CD4-positive, alpha-beta memory T cell (primary cell): Measurements from ENCODE around the gene STAT1. TPM values are rescaled to one million over a fixed set of nuclear protein-coding genes. Genes with fewer than 3 reads are reported as not detected.
A peak's percentile ranks its signal among the peaks of the same experiment; 100 is the strongest.

Experiments
- CTCF ChIA-PET: fragments of 350-600 bp; sonication (Branson Sonifier 250); formaldehyde crosslinking; loops from one replicate; lab custom pipeline; 2021; ENCODE audit warnings: inconsistent platforms; ENCODE audit not compliant: partially characterized antibody; lab: Charles Lee
- POLR2A ChIA-PET: fragments of 350-600 bp; sonication (Branson Sonifier 250); formaldehyde crosslinking; loops from one replicate; lab custom pipeline; 2021; ENCODE audit not compliant: partially characterized antibody; lab: Charles Lee
- DNase-seq, 5 donors: peaks; one replicate each; pipeline versions ENCODE4 v3.0.0 to v3.0.0-alpha.2; 2020 to 2022; ENCODE audit warnings: mixed read lengths in 1 of 5
- H3K27ac ChIP-seq: one replicate; pipeline ENCODE4 v1.7.0; 2013; ENCODE audit warnings: low read depth, low read length
- H3K27me3 ChIP-seq: 2 replicates; pipeline ENCODE4 v1.7.0; 2013; ENCODE audit warnings: mild to moderate bottlenecking, low read length, moderate library complexity; ENCODE audit not compliant: insufficient read depth
- H3K36me3 ChIP-seq: 2 replicates; pipeline ENCODE4 v1.7.0; 2013; ENCODE audit warnings: mild to moderate bottlenecking, low read length, moderate library complexity; ENCODE audit not compliant: insufficient read depth
- H3K4me1 ChIP-seq: 2 replicates; pipeline ENCODE4 v1.7.0; 2013; ENCODE audit warnings: mild to moderate bottlenecking, low read length, moderate library complexity; ENCODE audit not compliant: insufficient read depth
- H3K4me3 ChIP-seq, 2 donors: one replicate each; pipeline ENCODE4 v1.7.0; 2013; ENCODE audit warnings: low read length in 2 of 2, mild to moderate bottlenecking in 1 of 2
- H3K9me3 ChIP-seq, 2 donors: one replicate each; pipeline ENCODE4 v1.7.0; 2013; ENCODE audit warnings: low read length in 2 of 2, control low read depth in 1 of 2; ENCODE audit not compliant: control insufficient read depth in 1 of 2
- H3K27ac Mint-ChIP-seq, 7 donors: one replicate each; pipeline ENCODE4 v1.8.0; 2020 to 2021; ENCODE audit warnings: mixed read lengths in 7 of 7, mild to moderate bottlenecking in 6 of 7, inconsistent platforms in 3 of 7, moderate library complexity in 3 of 7
- H3K27me3 Mint-ChIP-seq, 2 donors: one replicate each; pipeline ENCODE4 v1.8.0; 2020 to 2021; ENCODE audit warnings: mixed read lengths in 2 of 2
- H3K36me3 Mint-ChIP-seq, 2 donors: one replicate each; pipeline ENCODE4 v1.8.0; 2020 to 2021; ENCODE audit warnings: mixed read lengths in 2 of 2, inconsistent platforms in 1 of 2, mild to moderate bottlenecking in 1 of 2
- H3K4me1 Mint-ChIP-seq, 4 donors: one replicate each; pipeline ENCODE4 v1.8.0; 2020 to 2021; ENCODE audit warnings: mixed read lengths in 4 of 4, mild to moderate bottlenecking in 1 of 4
- H3K4me3 Mint-ChIP-seq, 8 donors: one replicate each; pipeline ENCODE4 v1.8.0; 2020 to 2021; ENCODE audit warnings: mixed read lengths in 8 of 8, mild to moderate bottlenecking in 7 of 8, moderate library complexity in 6 of 8, inconsistent platforms in 3 of 8
- H3K9me3 Mint-ChIP-seq, 8 donors: one replicate each; pipeline ENCODE4 v1.8.0; 2020 to 2021; ENCODE audit warnings: mixed read lengths in 8 of 8, mild to moderate bottlenecking in 5 of 8, inconsistent platforms in 3 of 8, moderate library complexity in 1 of 8
- intact Hi-C: fragments of 100-400 bp; cut with micrococcal nuclease; formaldehyde crosslinking; loops from one replicate; pipeline ENCODE4 v1.15.1; 2023
- polyA plus RNA-seq, 2 donors: library from polyadenylated mRNA; unstranded; fragments of 300-500 nt; fragmentation: Illumina TruSeq; gene quantifications; one replicate each; pipeline ENCODE4 v1.2.3, GENCODE V29; 2021
- total RNA-seq, 2 experiments: library from RNA; stranded (reverse); gene quantifications; one replicate each; pipeline ENCODE4 v1.2.3, GENCODE V29; 2021

STAT1 gene
- total and polyA plus RNA-seq, 4 experiments from 2014 or later: 130 to 230 (median 175) TPM

- no peaks in the 10 kb centered on the region for H3K27me3 ChIP-seq
- peak overlapping the region in 4 of 7 donors; percentile 38 to 81 (median 60) for H3K27ac Mint-ChIP-seq
- H3K9me3 ChIP-seq: no peaks in the 10 kb centered on the region
- H3K36me3 Mint-ChIP-seq: peaks cover 78 to 89% of the 10 kb centered on the region in 2 donors
- no peaks in the 10 kb centered on the region for H3K9me3 Mint-ChIP-seq
- H3K27me3 Mint-ChIP-seq: no peaks in the 10 kb centered on the region
- peaks cover 13% of the 10 kb centered on the region for H3K4me1 ChIP-seq
- H3K36me3 ChIP-seq: peaks cover 94% of the 10 kb centered on the region
- intact Hi-C loops: no loop called here
- H3K27ac ChIP-seq: no peak overlapping the region
- no peak for DNase-seq
- H3K4me3 Mint-ChIP-seq: no peak overlapping the region
- H3K4me1 Mint-ChIP-seq: peaks cover 16 to 29% (median 22%) of the 10 kb centered on the region in 4 donors
- CTCF ChIA-PET: interaction anchor here (0.7 to 1.3 kb wide), 3 partner anchors 62 to 209 kb away, joined by 3 to 4 read pairs (median 3); no protein-coding TSS in a partner anchor
- no peak overlapping the region for H3K4me3 ChIP-seq
- POLR2A ChIA-PET: interaction anchor here (1.2 to 1.3 kb wide), 2 partner anchors 15 to 109 kb away, joined by 3 to 5 read pairs; partner anchors contain the start of gene GLS
These were observed 23.8 kb downstream of the STAT1 start for GRCh38 chr2:190990132-190990531.

- no peak for DNase-seq
- H3K9me3 Mint-ChIP-seq: no peaks in the 10 kb centered on the region
- ChIA-PET POLR2A (interaction anchor here (1.2 to 1.6 kb wide), 5 partner anchors 13 to 107 kb away, joined by 3 to 5 read pairs (median 3); partner anchors contain the start of gene GLS), CTCF (interaction anchor here (1.3 to 1.5 kb wide), 3 partner anchors 19 to 208 kb away, joined by 3 to 4 read pairs (median 3); no protein-coding TSS in a partner anchor)
- peaks cover 81 to 92% of the 10 kb centered on the region in 2 donors for H3K36me3 Mint-ChIP-seq
- Histone ChIP-seq H3K4me1 (peaks cover 13% of the 10 kb centered on the region), H3K27ac (no peak overlapping the region), H3K27me3 (no peaks in the 10 kb centered on the region), H3K36me3 (peaks cover 97% of the 10 kb centered on the region), H3K4me3 (no peak overlapping the region), H3K9me3 (no peaks in the 10 kb centered on the region)
- H3K27me3 Mint-ChIP-seq: no peaks in the 10 kb centered on the region
- H3K27ac Mint-ChIP-seq: no peak overlapping the region
- H3K4me3 Mint-ChIP-seq: no peak overlapping the region
- intact Hi-C loops: loop anchor here (5.0 kb wide), 1 partner anchor 33 kb away; no protein-coding TSS in a partner anchor
- peaks cover 13 to 28% (median 20%) of the 10 kb centered on the region in 4 donors for H3K4me1 Mint-ChIP-seq
These were observed 25.1 kb downstream of the STAT1 start for GRCh38 chr2:190988910-190989309.

GRCh38 chr2:190987938-190988337 is 26.0 kb downstream of the STAT1 start:
- CTCF ChIA-PET: interaction anchor here (0.6 to 1.8 kb wide), 9 partner anchors 8 to 162 kb away, joined by 3 to 8 read pairs (median 4); no protein-coding TSS in a partner anchor
- POLR2A ChIA-PET: interaction anchor here (1.0 to 1.6 kb wide), 3 partner anchors 20 to 106 kb away, joined by 3 to 4 read pairs (median 4); no protein-coding TSS in a partner anchor
- no peak overlapping the region for H3K4me3 Mint-ChIP-seq
- Histone ChIP-seq H3K27me3 (no peaks in the 10 kb centered on the region), H3K4me3 (no peak overlapping the region), H3K9me3 (no peaks in the 10 kb centered on the region), H3K36me3 (peaks cover 97% of the 10 kb centered on the region), H3K4me1 (peaks cover 13% of the 10 kb centered on the region), H3K27ac (no peak overlapping the region)
- no peak for DNase-seq
- no peaks in the 10 kb centered on the region for H3K9me3 Mint-ChIP-seq
- H3K36me3 Mint-ChIP-seq: peaks cover 79 to 91% of the 10 kb centered on the region in 2 donors
- no peaks in the 10 kb centered on the region for H3K27me3 Mint-ChIP-seq
- H3K27ac Mint-ChIP-seq: peak overlapping the region; percentile 17 to 90 (median 54)
- intact Hi-C loops: loop anchor here (5.0 kb wide), 1 partner anchor 34 kb away; no protein-coding TSS in a partner anchor
- peaks cover 8 to 28% (median 15%) of the 10 kb centered on the region in 4 donors for H3K4me1 Mint-ChIP-seq

- CTCF ChIA-PET: interaction anchor here (1.2 to 1.8 kb wide), 5 partner anchors 9 to 42 kb away, joined by 4 to 8 read pairs (median 4); no protein-coding TSS in a partner anchor
- no peaks in the 10 kb centered on the region for H3K27me3 Mint-ChIP-seq
- POLR2A ChIA-PET: interaction anchor here (0.7 to 1.6 kb wide), 3 partner anchors 19 to 33 kb away, joined by 3 to 4 read pairs (median 3); no protein-coding TSS in a partner anchor
- DNase-seq: no peak
- peaks cover 14 to 30% (median 20%) of the 10 kb centered on the region in 4 donors for H3K4me1 Mint-ChIP-seq
- H3K4me3 Mint-ChIP-seq: no peak overlapping the region
- H3K27ac Mint-ChIP-seq: peak overlapping the region in 4 of 7 donors; percentile 9 to 76 (median 42)
- H3K4me1 ChIP-seq: peaks cover 13% of the 10 kb centered on the region
- H3K9me3 ChIP-seq: no peaks in the 10 kb centered on the region
- no peaks in the 10 kb centered on the region for H3K9me3 Mint-ChIP-seq
- no peak overlapping the region for H3K27ac ChIP-seq
- H3K36me3 Mint-ChIP-seq: peaks cover 82 to 92% of the 10 kb centered on the region in 2 donors
- H3K4me3 ChIP-seq: no peak overlapping the region
- intact Hi-C loops: loop anchor here (5.0 kb wide), 1 partner anchor 35 kb away; no protein-coding TSS in a partner anchor
- no peaks in the 10 kb centered on the region for H3K27me3 ChIP-seq
- peaks cover 99% of the 10 kb centered on the region for H3K36me3 ChIP-seq
These were observed 26.9 kb downstream of the STAT1 start for GRCh38 chr2:190987116-190987515.

DNA sequence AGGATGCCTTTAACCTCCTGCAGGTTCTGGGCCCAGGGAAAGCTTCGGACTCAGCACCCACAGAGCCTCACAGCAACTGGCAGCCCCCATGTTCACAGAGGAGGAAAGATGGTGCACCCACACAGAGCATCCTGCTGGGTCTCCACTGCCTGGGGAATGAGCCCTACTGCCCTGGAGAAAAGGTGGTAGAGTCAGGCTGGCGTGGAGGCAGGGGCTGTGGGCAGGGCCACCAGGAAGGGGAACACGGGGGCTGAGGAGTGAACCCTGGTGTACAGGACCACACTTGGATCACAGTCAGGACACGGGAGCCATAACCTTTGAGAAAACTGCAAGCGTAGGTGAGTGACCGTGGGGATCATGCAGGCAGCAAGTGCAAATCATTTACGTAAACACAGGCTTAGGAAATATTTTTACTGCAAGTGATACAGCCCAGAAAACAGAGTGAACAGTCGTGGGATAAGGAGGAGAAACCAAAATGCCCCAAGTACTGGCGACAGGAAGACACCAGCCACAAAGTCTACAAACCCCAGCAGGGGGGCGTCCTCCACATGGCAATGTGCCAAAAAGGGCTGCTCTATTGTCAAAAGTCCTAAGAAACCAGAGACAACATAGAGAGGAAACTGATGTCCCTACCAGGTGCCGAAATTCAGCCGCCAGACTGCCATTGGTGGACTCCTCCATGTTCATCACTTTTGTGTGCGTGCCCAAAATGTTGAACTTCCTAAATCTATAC is 27.6 kb downstream of the STAT1 start:
- peaks cover 86 to 94% of the 10 kb centered on the region in 2 donors for H3K36me3 Mint-ChIP-seq
- peaks cover 14 to 30% (median 21%) of the 10 kb centered on the region in 4 donors for H3K4me1 Mint-ChIP-seq
- ChIA-PET POLR2A (no interaction called here), CTCF (interaction anchor here (1.4 to 1.5 kb wide), 3 partner anchors 10 to 43 kb away, joined by 4 read pairs; no protein-coding TSS in a partner anchor)
- Histone ChIP-seq H3K36me3 (peaks cover 99% of the 10 kb centered on the region), H3K27me3 (no peaks in the 10 kb centered on the region), H3K9me3 (no peaks in the 10 kb centered on the region), H3K27ac (no peak overlapping the region), H3K4me3 (no peak overlapping the region), H3K4me1 (peaks cover 13% of the 10 kb centered on the region)
- no peak overlapping the region for H3K4me3 Mint-ChIP-seq
- H3K27ac Mint-ChIP-seq: peak overlapping the region in 5 of 7 donors; percentile 46 to 75 (median 66)
- H3K27me3 Mint-ChIP-seq: no peaks in the 10 kb centered on the region
- intact Hi-C loops: loop anchor here (5.0 kb wide), 1 partner anchor 36 kb away; no protein-coding TSS in a partner anchor
- no peak for DNase-seq
- no peaks in the 10 kb centered on the region for H3K9me3 Mint-ChIP-seq

DNA sequence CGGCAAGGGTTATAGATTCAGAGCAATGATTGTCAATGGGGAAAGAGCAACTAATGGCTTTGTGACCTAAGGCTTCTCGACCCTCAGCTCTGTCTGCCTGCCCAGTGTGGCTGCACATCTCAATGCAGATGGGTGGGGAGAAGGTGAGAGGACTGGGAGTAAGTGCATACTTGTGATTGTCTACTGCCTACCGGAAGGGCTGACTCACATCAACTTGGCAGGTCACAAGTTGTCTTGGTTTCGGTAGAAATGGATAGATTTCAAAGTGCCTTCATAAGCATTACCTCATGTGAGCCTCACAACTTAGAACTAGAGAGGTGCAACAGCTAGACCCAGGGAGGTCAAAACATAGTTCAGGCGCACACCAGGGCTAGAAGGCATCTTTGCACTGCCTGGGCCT is 29.4 kb downstream of the STAT1 start:
- POLR2A ChIA-PET: interaction anchor here (1.1 kb wide), 1 partner anchor 13 kb away, joined by 5 read pairs; no protein-coding TSS in a partner anchor
- Histone ChIP-seq H3K36me3 (peaks cover 99% of the 10 kb centered on the region), H3K4me1 (peaks cover 13% of the 10 kb centered on the region), H3K4me3 (no peak overlapping the region), H3K27me3 (no peaks in the 10 kb centered on the region), H3K27ac (no peak overlapping the region), H3K9me3 (no peaks in the 10 kb centered on the region)
- Mint-ChIP-seq H3K4me3 (no peak overlapping the region), H3K27me3 (no peaks in the 10 kb centered on the region), H3K36me3 (peaks cover 92 to 95% of the 10 kb centered on the region in 2 donors), H3K9me3 (peaks cover 0 to 4% (median 0%) of the 10 kb centered on the region in 8 donors), H3K4me1 (peaks cover 17 to 43% (median 22%) of the 10 kb centered on the region in 4 donors), H3K27ac (peak overlapping the region; percentile 18 to 86 (median 59))
- peak in 1 of 5 donors; percentile 43 for DNase-seq
- intact Hi-C loops: no loop called here
- CTCF ChIA-PET: interaction anchor here (1.2 to 1.6 kb wide), 4 partner anchors 11 to 135 kb away, joined by 3 to 4 read pairs (median 4); no protein-coding TSS in a partner anchor
